NCI-H345 treated with DMSO at 0.1 percent for 48 hours (cell line): ENCODE data around the gene KIF5C.
"Not testable (repeated sequence)": the region's sequence is repeated elsewhere in the genome, so short reads cannot be mapped to it uniquely, and the experiment has no call there.

Experiments used
- DNase-seq: peaks from one replicate; lab custom pipeline; 2025; ENCODE audit not compliant: unreplicated experiment; lab: John Stamatoyannopoulos, UW

Gene KIF5C

DNA sequence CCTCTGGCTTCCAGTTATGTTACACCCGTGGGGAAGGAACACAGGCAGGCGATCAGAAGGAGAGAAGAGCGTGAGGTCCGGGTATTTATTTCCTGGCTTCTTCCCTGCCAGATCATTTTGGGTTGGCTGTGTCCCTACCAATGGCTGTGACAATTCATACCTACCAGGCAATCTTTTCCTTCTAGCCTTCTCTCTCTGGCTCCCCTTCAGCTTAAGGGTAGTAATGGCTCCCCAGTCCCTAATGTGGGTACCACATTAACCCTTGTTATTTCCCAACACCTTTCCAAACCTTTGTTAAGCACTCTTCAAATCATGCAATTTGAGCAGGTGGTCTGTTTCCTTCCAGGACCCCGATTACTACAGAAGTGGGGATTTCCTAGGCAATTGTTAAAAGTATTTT, 84.7 kb downstream of the KIF5C start:
- DNase-seq: no peak

DNA sequence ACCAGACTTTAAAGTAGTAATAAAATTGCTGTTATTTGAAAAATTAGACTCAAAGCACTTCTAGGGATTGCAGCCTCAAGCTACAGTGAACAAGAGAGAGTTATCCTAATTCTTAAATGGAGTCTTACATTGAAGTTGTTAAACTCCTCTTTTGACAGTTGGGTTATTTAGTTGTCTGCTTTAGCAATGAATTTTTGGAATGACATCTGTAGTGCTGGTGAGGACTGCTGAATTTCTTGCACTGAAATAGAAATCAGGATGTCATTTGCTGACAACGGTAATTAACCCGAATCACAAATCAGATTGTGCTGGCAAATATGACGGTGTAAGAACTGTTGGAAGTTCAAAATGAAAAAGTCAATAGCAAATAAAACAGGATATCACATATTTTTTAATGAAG, 85.5 kb downstream of the KIF5C start:
- DNase-seq: no peak

DNA sequence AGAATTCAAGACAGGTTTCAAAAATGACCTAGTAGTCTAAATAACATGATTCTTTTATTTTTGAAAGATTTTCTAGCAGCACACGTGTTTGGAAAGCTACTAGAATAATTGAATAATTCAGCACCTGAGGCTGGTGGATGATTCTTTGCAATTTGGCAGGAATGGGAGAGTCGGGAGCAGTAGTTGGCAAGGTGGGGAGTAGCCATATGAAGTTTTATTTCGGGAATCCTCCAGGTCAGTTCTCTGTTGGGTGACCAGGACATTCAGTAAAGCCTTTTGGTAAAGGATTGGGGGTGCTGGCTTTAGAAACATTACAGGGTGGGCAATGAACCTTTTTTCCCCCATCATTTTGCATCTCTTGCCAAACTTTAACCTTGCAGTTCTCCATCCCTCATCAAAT, 88.4 kb downstream of the KIF5C start:
- DNase-seq: no peak

DNA sequence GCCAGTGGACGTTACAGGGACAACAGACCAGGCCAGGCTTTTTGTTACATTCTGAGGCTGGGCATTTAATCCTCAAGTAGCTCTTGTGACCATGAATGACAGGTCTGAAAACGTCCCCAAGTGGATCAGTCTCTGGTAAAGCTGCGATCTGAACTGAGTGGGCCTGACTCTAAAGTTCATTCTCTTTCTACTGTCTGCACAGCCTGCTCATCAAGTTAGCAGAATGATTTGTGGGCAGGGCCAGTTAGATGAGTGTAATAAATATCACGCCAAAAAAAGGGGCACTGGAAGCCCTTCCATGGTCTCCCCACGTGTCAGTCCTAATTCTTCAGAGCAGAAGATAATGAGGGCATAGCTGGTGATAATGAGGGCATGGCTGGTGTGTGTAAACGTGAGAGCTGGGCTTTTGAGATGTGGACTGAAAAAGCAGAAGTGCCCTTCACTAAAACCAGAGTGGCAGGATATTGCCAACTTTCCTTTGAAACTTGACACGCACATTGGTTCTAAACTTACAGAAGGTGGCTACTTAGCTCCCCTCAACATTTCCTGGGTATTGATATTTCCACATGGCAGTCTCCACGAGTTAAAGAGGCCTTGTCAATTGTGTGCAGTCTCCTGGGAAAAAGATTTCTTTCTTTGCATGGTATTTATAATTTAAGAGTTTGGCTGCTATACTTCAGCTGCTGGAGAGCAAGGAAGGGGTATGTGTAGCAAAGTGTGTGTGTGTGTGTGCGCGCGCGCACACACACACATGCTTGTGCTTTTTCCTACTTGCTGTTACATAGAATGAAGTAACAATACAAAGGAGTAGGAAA, 90.8 kb downstream of the KIF5C start:
- peak; percentile 64 for DNase-seq

DNA sequence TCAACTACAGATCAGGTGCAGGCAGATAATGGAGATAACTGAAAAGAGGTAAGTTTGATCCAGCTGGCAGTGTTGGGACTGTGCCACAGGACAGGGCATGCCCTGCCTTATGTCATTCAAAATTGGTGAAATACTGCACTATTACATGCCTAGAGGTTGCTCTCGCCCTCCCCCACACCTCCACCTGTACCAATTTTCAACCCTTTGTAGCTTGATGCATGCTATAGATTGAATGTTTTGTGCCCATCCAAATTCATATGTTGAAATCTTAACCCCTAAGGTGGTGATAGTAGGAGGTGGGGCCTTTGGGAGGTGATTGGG, 91.4 kb downstream of the KIF5C start:
- no peak for DNase-seq

DNA sequence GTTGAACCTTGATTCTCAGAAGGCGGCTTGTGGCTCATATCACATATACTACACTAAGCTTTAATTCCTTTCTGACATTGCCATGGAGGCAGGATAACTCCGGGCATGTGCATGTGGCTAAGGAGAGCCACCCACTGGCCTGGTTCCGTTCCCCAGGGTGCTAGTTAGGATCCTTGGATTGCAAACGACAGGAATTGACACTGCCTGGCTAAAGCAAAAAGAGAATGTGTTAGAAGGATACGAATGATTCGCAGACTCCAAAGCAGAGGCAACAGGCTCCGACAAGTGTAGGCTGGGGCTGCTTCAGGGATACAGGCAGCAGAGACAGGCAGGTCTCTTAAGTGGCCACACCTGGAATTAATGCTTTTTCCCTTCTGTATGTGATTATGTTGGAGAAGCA, 92.0 kb downstream of the KIF5C start:
- no peak for DNase-seq

DNA sequence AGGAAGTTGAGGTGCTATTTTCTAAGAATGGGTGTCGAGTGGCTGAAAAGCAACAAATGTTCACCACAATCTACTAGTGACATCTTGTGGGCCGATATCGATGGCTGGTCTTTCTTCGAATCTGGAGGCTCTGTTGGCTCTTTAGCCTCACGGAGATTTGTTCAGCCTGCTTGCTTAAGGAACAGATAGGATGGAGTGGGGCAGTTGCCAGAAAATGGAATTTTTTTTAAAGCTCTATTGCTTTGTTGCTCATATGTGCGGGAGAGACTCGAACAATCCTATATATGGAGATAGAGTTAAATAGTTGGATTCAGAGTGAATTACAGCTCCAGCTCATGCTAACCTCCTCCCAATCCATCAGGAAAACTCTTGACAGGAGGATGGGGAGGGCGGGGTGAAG, 92.6 kb downstream of the KIF5C start:
- DNase-seq: no peak

DNA sequence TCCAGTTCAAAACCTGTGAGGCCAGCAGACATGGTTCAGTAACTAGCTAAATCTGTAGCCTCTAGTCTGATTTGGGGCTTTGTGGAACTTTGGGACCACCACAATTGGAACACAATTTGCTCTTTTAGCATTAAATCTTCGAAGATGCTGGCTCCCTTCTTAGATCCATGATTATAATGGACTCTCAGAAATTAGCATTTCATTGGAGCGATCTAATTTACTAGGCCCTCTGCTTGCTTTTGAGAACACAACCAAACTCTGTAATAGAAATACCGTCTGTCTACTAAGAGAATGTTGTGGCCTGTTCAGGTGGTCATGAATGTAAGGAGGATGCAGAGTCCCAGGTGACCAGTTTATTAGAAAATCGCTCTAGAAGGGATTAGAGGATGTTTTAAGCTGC, 93.3 kb downstream of the KIF5C start:
- DNase-seq: no peak

DNA sequence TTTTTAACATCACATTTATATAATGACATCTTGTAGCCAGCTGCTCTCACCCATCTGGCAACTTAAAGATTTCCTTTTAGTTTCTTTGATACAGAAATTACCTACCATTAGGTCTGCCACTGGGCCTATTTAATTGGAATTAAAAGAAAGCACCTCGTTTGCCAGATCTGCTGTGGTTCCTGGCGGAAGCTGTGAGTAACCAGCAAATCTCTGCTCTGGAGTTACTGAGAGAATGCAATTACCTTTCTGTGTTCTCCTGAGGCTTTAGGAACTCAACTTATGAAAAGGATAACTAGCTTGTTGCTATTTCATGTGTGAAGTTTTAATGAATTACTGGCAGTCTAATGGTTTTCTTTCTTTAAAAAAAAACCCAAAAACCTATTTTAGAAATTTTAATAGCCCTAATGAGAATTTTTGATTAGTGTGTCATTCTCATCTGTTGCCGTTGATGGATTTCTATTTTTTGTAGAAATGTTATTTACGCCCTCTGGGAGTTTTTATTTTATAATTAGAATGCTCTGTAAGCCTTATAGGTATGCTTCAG, 93.8 kb downstream of the KIF5C start:
- no peak for DNase-seq

DNA sequence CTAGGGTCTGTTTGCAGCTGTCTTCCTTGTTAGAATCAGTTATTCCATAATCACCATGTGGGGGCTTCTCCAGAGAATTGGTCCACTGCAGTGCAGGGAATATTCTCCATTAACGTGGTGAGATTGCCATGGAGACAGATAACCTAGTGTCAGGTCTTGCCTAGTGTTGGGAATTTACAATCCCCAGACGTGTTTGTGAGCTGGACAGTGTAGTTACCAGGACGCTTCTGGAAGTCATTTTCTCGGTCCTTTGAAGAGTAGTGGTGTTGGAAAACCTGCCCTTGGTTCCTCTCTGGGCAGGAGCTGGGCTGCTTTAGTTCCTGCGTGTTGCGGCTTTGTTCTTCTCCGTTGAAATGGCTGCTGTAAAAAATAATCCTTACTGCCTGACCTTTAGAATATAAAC, 94.6 kb downstream of the KIF5C start:
- DNase-seq: no peak

DNA sequence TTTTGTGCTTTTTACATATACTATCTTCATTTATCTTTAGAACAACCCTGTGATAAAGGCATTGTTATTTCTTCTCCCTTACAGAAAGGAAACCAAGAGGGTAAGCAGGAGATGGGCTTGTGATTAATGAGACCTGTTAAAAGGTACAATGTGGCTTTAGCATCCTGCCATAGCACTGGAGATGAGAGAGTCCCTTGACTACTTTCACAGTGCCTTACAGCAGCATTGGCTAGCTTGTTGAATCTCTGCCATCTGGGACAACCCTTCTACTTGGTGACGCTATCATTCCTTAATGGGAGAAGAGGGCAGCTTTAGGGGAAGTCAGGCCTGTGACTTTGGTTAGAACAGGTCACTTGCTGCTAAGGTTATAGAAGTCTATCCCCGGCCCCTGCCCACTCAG, 95.4 kb downstream of the KIF5C start:
- DNase-seq: no peak

DNA sequence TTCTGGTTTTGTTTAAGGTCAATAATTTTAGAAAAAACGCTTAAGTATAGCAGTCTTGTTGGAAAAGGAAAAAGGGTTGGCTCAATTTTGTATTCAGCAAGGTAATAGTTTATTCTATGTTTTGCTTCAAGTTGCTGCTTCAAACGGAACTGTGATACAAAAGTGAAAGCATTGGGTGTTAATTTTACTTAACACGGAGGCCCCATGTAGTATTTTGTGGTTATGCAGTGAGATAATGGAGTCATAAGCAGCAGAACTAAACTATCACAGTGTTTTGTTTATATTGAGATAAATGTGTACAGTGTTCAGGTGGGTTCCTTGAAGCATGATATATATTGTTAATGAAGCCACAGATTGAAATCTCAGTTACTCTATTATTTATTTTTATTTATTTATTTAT, 96.5 kb downstream of the KIF5C start:
- no peak for DNase-seq

DNA sequence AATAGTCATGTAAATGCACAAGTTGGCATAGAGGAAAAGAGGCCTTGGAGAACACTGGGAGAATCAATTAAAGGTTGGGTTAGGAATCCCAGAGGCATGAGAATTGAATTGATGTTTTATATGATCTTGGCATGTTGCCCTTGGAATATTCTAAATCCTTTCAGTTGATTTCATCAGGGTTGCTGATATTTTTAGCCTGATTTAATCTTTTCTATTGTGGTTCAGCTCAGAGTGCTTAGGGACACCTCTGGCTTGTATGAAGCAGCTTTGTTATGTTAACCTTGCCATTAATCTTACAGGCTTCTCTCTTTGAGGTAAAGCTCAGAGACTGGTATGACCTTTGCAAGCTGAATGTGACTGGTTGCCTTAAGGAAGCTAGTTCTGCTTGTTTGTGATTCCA, 99.1 kb downstream of the KIF5C start:
- DNase-seq: no peak

DNA sequence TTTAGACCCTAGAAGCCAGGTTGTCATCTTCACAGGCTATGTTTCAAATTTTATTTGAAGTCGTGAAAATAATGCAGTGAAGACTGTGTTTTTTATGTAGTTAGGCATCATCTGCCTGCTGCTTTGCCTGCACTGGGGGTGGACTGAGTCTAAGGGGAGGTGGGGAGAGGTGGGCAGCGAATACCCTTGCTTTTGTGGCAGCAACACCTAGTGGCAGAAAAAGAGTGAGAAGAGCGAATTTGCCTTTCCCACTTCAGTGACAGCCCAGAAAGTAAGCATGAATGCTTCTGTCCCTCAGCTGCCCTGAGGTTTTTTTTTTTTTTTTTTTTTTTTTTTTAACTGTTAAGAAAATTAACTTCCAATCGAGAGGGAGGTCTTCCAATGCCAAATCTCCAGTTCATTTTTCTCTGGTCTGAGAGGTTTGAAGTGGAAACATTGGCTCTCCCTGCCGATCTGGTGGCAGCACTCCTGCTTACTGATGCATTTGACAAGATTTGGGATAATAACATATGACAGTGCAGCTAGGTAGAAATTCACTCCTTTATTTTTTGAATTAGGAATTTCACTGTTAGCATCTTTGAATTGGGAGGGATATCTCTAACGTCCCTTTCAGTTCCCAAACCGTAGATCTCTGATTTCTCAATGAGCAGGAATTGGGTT, 103.1 kb downstream of the KIF5C start:
- no peak for DNase-seq

DNA sequence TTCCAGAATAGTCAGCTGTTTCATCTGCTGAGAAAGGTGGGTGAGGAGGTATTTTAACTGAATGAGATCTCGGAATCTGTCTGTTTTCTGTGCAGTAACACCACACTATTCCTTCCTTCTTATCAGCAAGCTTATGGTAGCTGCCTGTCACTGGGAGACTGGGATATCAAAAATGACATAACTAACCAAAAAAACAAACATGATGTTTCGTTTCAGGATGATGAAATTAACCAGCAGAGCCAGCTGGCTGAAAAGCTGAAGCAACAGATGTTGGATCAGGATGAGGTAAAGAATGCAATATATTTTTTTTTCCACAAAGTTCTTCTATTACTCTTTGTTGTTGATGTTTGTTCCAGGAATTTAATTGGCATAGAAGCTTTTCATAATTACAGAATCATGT, 103.7 kb downstream of the KIF5C start:
- no peak for DNase-seq

DNA sequence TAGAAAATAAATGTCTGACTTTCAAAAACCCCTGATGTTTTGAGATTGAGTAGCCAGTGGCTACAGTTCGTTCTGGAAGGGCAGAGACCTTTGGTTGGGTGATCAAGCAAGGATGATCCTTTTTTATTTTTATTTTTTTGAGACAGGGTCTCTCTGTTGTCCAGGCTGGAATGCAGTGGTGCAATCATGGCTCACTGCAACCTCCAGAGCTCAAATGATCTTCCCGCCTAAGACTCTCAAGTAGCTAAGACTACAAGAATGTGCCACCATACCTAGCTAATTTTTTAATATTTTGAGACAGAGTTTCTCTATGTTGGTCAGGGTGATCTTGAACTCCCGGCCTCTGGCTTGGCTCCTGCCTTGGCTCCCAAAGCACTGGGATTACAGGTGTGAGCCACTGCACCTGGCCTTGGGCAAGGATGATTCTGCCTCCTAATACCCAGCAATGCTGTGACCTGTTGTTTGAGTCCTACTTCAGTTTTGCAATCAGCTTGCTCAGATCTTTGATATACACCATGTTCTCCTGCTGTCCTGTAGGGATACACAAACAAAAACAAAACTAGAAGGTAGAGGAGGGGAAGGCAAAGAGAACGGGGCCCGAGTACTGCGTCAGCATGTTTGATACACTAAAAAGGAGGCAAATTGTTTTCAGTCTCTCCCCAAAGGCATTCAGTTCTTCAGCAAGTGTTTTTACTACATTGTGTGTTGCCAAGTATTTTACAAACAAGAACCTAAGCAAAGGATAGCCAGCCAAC, 104.3 kb downstream of the KIF5C start:
- DNase-seq: no peak

DNA sequence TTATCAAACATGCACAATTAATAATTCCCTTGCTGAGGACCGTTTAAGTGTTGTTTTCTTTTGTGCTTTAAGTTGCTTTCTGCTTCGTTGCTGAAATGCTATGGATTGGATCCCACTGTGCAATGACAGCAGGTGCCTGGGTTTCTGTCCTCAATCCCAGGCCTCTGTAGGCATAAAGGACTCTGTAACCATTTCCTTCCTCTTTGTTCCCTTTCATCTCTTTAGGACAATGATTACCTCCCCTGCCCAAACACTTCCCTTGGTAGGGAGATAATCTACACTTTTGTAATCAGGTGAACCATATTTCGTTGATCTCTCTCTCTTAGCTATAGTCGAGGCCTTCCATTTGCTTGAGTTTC, 104.9 kb downstream of the KIF5C start:
- DNase-seq: peak; percentile 95

DNA sequence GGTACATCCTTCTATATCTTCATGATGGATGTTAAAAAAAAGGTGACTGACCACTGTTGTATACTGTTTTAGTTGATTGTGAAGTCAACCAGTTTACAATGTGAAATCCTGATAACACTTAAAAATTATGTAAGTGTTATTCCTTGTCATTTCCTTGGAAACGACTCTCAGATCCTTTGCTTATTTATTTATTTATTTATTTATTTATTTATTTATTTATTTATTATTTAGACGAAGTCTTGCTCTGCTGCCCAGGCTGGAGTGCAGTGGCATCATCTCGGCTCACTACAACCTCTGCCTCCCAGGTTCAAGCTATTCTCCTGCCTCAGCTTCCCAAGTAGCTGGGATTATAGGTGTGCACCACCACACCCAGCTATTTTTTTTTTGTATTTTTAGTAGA, 105.5 kb downstream of the KIF5C start:
- DNase-seq: not testable (repeated sequence)

DNA sequence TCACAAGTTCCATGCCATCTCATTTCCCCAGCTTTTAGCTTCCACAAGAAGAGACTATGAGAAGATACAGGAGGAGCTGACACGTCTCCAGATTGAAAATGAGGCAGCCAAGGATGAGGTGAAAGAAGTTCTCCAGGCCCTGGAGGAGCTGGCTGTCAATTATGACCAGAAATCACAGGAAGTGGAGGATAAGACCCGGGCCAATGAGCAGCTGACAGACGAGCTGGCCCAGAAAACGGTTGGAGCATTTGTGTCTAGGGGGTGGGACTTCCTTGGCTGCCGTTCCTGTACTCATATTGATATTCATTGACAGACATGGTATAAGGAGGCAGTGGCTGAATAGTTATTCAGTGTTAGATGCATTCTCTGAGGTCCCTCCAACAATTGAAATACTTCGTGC, 106.3 kb downstream of the KIF5C start:
- no peak for DNase-seq

DNA sequence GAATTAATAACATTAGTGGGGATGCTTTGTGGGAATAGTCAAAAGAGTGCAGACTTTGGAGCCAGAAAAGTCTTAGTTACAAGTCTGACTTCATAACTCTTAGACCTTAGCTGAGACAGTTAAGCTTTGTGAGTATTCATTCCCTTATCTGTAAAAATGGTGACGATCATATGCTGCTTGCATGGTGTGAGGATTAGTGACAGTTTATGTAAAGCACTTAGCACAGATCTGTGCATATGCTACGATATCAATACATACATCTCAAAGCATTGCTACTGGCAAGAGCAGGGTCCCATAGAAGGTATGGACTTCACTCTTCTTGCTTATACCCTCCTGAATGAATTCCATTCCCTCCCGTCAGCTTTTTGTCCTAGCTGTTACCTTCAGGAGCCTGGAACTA, 106.8 kb downstream of the KIF5C start:
- DNase-seq: no peak

DNA sequence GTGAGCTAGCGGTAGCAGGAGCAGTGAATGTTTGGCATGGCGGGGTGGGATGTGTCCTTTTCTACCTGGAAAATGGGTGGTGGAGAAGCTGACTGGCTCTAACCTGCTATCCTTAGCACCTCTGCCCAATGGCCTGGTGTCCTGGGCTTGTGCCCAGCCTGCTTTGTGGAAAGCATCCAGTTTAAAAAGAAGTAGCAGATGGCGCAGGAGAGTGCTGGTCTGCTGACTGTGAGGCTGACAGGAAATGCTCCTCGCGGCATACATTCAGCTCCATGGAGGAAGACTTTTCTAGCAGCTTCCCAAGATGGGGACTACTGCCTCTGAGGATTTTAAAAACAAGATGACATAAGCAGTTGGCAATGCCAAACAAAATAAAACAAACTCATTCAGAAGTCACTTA, 107.3 kb downstream of the KIF5C start:
- DNase-seq: no peak

DNA sequence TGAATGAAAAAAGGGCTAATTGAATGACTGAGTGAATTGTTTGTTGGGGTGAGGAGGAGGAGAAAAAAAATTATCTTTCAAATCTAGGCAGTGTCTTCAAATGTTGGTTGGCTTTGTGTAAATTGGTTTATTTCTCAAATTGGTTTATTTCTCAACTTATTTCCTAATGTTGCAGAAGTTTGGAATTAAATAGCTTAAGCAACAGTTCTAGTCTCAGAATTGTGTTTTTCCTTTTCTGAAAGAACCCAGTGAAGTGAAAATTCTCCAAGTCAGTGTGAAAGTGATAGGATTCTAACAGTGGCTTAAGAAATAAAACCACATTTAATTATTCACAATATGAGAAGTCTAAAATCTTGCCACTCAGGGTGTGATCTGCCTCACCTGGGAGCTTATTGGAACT, 108.9 kb downstream of the KIF5C start:
- no peak for DNase-seq
